ENCODE measurements around the gene ATP9B.
"Not testable (repeated sequence)": the region's sequence is repeated elsewhere in the genome, so short reads cannot be mapped to it uniquely, and the experiment has no call there.

The ATP9B gene

GRCh38 chr18:79071503-79072210, 2.5 kb downstream of the ATP9B start:
- no peak for DNase-seq (ENCODE audit: low read depth)

GRCh38 chr18:79072655-79073054, 3.5 kb downstream of the ATP9B start:
- not testable (repeated sequence) for DNase-seq (ENCODE audit: low read depth)

GRCh38 chr18:79077181-79077580, 8.0 kb downstream of the ATP9B start:
- DNase-seq (ENCODE audit: low read depth) = no peak

GRCh38 chr18:79078791-79079190, 9.6 kb downstream of the ATP9B start:
- DNase-seq (ENCODE audit: low read depth) = not testable (repeated sequence)

- no peak for DNase-seq (ENCODE audit: low read depth)
Observed at GRCh38 chr18:79092874-79093273, 23.7 kb downstream of the ATP9B start.

- DNase-seq (ENCODE audit: low read depth) = no peak
Observed at GRCh38 chr18:79093986-79094385, 24.8 kb downstream of the ATP9B start.

GRCh38 chr18:79095216-79095615, 26.0 kb downstream of the ATP9B start:
- no peak for DNase-seq (ENCODE audit: low read depth)

GRCh38 chr18:79100944-79101343, 31.8 kb downstream of the ATP9B start:
- DNase-seq (ENCODE audit: low read depth) = no peak

- DNase-seq (ENCODE audit: low read depth) = no peak
Observed at GRCh38 chr18:79102886-79103285, 33.7 kb downstream of the ATP9B start.

- DNase-seq (ENCODE audit: low read depth) = no peak
Observed at GRCh38 chr18:79104137-79104536, 34.9 kb downstream of the ATP9B start.

- DNase-seq (ENCODE audit: low read depth) = no peak
Observed at GRCh38 chr18:79105455-79105854, 36.3 kb downstream of the ATP9B start.

- DNase-seq (ENCODE audit: low read depth) = no peak
Observed at GRCh38 chr18:79106084-79106483, 36.9 kb downstream of the ATP9B start.

GRCh38 chr18:79107886-79108285, 38.7 kb downstream of the ATP9B start:
- DNase-seq (ENCODE audit: low read depth) = no peak

GRCh38 chr18:79108549-79109215, 39.5 kb downstream of the ATP9B start:
- DNase-seq (ENCODE audit: low read depth) = no peak

GRCh38 chr18:79111483-79111882, 42.3 kb downstream of the ATP9B start:
- no peak for DNase-seq (ENCODE audit: low read depth)

- no peak for DNase-seq (ENCODE audit: low read depth)
Observed at GRCh38 chr18:79117385-79117784, 48.2 kb downstream of the ATP9B start.

- no peak for DNase-seq (ENCODE audit: low read depth)
Observed at GRCh38 chr18:79117788-79118187, 48.6 kb downstream of the ATP9B start.

- no peak for DNase-seq (ENCODE audit: low read depth)
Observed at GRCh38 chr18:79118797-79119196, 49.6 kb downstream of the ATP9B start.

- DNase-seq (ENCODE audit: low read depth) = no peak
Observed at GRCh38 chr18:79121746-79122474, 52.7 kb downstream of the ATP9B start.

GRCh38 chr18:79123948-79124347, 54.8 kb downstream of the ATP9B start:
- DNase-seq (ENCODE audit: low read depth) = no peak

- DNase-seq (ENCODE audit: low read depth) = no peak
Observed at GRCh38 chr18:79129120-79129519, 59.9 kb downstream of the ATP9B start.

GRCh38 chr18:79133724-79134123, 64.5 kb downstream of the ATP9B start:
- no peak for DNase-seq (ENCODE audit: low read depth)

- no peak for DNase-seq (ENCODE audit: low read depth)
Observed at GRCh38 chr18:79135924-79136323, 66.7 kb downstream of the ATP9B start.
